KOPT-K1 (cell line): Measurements from ENCODE around the gene TWIST2.

ENCODE experiments used
- H3K27ac ChIP-seq: fragments of 200-600 bp; sonication (generic); 2 replicates; pipeline ENCODE4 v1.5.1; 2016; ENCODE audit warnings: antibody characterized with exemption, mild to moderate bottlenecking, low read depth, low read length; ENCODE audit not compliant: poor library complexity, severe bottlenecking
- H3K36me3 ChIP-seq: fragments of 200-600 bp; sonication (generic); 2 replicates; pipeline ENCODE4 v1.5.1; 2017; ENCODE audit warnings: antibody characterized with exemption, mild to moderate bottlenecking, low read length, moderate library complexity; ENCODE audit not compliant: insufficient read depth
- H3K9me3 ChIP-seq: fragments of 200-600 bp; sonication (generic); 2 replicates; pipeline ENCODE4 v1.5.1; 2017; ENCODE audit warnings: antibody characterized with exemption, low read length, mild to moderate bottlenecking; ENCODE audit not compliant: insufficient read depth, poor library complexity, severe bottlenecking

TWIST2 gene

DNA sequence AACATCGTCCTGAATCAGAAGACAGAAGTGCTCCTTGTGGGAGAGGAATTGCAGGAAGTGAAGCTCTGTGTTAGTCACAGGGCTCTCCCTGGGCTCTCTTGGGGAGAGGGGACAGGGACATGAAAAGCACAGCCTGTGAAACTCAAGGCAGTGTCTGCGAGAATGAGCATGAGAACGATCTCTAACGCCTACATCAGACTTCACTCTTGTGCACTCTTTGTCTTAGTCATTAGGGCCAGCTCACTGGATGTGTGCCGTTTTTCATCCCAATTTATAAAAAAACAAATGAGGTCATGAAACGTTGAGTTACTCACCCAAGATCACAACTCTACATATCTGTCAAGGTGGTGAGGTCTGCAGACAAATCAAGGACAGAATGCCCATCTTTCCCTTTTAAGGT, 27.0 kb upstream of the TWIST2 start:
- H3K9me3 ChIP-seq: peaks cover 16% of the 10 kb centered on the region
- H3K27ac ChIP-seq: no peak overlapping the region
- H3K36me3 ChIP-seq: no peaks in the 10 kb centered on the region

- H3K27ac ChIP-seq: no peak overlapping the region
- H3K36me3 ChIP-seq: no peaks in the 10 kb centered on the region
- peaks cover 16% of the 10 kb centered on the region for H3K9me3 ChIP-seq
These were observed 26.5 kb upstream of the TWIST2 start for GRCh38 chr2:238821391-238821790.

- Histone ChIP-seq H3K36me3 (no peaks in the 10 kb centered on the region), H3K9me3 (peaks cover 16% of the 10 kb centered on the region), H3K27ac (no peak overlapping the region)
These were observed 25.8 kb upstream of the TWIST2 start for GRCh38 chr2:238821944-238822670.

GRCh38 chr2:238822955-238823354, 24.9 kb upstream of the TWIST2 start:
- peaks cover 16% of the 10 kb centered on the region for H3K9me3 ChIP-seq
- no peak overlapping the region for H3K27ac ChIP-seq
- no peaks in the 10 kb centered on the region for H3K36me3 ChIP-seq

DNA sequence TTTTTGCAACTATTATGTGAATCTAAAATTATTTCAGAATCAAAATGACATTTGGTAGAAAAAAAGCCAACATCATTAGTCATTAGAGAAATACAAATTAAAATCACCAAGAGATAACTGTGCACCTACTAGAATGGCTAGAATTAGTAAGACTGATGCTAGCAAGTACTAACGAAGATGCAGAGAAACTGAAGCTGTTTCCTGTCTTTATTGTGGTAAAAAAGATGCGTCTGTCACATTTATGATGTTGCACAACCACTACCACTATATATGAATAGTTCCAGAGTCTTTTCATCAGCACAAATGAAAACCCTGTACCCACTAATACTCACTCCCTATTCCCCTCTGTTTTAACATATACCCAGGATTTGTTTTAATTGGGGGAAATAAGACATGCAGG, 16.7 kb upstream of the TWIST2 start:
- Histone ChIP-seq H3K9me3 (no peaks in the 10 kb centered on the region), H3K36me3 (no peaks in the 10 kb centered on the region), H3K27ac (no peak overlapping the region)

DNA sequence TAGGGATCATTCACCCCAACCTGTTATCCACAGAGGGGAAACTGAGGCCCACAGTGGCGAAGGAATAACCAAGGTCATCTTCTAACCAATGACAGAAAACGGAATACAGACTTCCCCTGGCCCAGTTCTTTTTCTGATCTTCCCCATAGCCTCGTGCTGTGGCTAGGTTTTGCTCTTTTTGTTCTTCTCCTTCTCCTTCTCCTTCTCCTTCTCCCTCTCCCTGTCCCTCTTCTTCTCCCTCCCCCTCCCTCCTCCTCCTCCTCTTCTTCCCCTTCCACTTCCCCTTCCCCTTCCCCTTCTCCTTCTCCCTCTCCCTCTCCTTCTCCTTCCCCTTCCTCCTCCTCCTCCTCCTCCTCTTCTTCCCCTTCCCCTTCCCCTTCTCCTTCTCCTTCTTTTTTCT, 12.9 kb upstream of the TWIST2 start:
- Histone ChIP-seq H3K9me3 (no peaks in the 10 kb centered on the region), H3K36me3 (no peaks in the 10 kb centered on the region), H3K27ac (no peak overlapping the region)

GRCh38 chr2:238835726-238836301, 12.1 kb upstream of the TWIST2 start:
- Histone ChIP-seq H3K27ac (no peak overlapping the region), H3K36me3 (no peaks in the 10 kb centered on the region), H3K9me3 (no peaks in the 10 kb centered on the region)

DNA sequence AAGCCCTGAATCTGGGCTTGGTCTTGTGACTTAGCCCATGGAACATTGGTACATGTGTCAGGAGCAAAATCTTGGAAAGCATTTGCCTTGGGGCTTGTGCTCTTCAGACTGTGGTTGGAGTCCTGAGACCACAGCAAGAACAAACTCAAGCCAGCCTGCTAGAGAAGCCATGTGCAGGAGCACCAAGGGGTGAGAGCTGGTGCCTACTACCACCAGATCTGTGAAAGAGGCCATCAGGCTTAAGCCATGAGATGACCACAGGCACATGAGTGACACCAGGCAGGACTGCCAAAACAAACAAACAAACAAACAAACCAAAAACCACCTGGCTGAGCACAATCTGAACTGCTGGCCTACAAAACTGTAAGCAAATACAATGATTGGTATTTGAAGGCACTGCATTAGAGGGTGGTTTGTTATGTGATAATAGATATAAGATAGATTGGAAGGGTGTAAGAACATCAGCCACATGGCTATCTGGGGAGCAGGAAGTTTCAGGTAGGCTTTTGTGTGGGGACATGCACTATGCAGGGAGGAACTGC, 9.0 kb upstream of the TWIST2 start:
- H3K36me3 ChIP-seq: no peaks in the 10 kb centered on the region
- no peak overlapping the region for H3K27ac ChIP-seq
- no peaks in the 10 kb centered on the region for H3K9me3 ChIP-seq

DNA sequence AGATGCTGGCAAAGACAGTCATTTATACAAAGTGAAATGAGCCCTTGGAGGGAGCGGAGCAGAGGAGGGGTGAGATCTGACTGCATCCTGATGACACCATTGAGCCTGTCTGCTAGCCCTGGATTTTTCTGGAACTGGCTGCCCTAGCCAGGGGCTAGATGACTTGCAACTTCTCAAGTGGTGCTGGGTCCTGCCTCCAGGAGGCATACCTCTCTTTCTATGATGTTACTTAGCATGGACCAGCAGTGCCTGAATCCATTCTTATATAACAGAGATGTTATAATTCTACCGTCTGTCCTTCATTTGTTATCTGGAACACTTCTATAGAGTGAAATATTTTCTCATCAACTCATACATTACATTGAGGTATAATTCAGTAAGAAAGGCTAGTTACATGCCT, 8.5 kb upstream of the TWIST2 start:
- no peaks in the 10 kb centered on the region for H3K9me3 ChIP-seq
- no peaks in the 10 kb centered on the region for H3K36me3 ChIP-seq
- no peak overlapping the region for H3K27ac ChIP-seq

DNA sequence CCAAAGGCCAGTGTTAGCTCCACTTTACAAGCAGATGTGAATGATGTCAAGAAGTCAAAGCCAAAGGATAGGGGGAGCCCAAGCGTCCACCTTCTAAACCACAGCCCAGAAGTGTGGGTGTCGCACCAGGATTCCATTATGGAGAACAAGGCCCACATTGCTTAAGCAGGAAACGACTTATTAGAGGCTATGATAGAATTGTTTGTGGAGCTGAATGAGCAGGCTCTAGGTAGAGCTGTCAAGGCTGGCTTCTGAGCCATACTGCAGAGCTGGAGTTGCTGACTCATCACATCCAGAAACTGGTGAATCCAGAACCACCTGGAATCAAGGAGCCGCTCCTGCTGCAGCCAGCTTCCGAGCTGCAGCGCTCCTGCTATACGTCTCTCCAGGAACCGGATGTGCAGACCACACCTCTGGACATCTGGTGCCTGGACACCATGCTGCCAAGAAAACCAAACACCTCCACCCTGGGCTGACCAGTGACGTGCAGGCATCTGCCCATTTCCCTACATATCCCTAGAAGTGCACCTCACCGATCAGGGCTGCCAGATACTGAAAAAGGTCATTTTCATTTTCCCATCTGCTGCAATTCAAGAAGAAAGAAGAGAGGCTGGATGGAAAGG, 6.2 kb upstream of the TWIST2 start:
- Histone ChIP-seq H3K27ac (no peak overlapping the region), H3K36me3 (no peaks in the 10 kb centered on the region), H3K9me3 (no peaks in the 10 kb centered on the region)

GRCh38 chr2:238843476-238843875, 4.4 kb upstream of the TWIST2 start:
- Histone ChIP-seq H3K9me3 (no peaks in the 10 kb centered on the region), H3K36me3 (no peaks in the 10 kb centered on the region), H3K27ac (no peak overlapping the region)

- H3K9me3 ChIP-seq: no peaks in the 10 kb centered on the region
- H3K36me3 ChIP-seq: no peaks in the 10 kb centered on the region
- no peak overlapping the region for H3K27ac ChIP-seq
These were observed 2.1 kb upstream of the TWIST2 start for GRCh38 chr2:238845583-238846377.

DNA sequence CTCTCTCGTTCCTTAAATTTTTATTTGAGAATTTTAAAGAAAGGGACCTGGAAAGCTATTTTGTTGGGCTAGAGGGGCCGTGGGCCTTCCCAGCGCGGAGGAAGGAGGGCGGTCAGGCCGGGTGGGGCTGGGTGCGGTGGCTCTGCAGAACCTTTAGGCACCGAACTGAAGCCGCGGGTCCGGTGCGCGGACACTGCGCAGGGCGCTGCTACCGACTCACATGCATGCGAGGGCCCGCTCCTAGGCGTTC, 1.6 kb upstream of the TWIST2 start:
- H3K36me3 ChIP-seq: no peaks in the 10 kb centered on the region
- no peak overlapping the region for H3K27ac ChIP-seq
- H3K9me3 ChIP-seq: no peaks in the 10 kb centered on the region

DNA sequence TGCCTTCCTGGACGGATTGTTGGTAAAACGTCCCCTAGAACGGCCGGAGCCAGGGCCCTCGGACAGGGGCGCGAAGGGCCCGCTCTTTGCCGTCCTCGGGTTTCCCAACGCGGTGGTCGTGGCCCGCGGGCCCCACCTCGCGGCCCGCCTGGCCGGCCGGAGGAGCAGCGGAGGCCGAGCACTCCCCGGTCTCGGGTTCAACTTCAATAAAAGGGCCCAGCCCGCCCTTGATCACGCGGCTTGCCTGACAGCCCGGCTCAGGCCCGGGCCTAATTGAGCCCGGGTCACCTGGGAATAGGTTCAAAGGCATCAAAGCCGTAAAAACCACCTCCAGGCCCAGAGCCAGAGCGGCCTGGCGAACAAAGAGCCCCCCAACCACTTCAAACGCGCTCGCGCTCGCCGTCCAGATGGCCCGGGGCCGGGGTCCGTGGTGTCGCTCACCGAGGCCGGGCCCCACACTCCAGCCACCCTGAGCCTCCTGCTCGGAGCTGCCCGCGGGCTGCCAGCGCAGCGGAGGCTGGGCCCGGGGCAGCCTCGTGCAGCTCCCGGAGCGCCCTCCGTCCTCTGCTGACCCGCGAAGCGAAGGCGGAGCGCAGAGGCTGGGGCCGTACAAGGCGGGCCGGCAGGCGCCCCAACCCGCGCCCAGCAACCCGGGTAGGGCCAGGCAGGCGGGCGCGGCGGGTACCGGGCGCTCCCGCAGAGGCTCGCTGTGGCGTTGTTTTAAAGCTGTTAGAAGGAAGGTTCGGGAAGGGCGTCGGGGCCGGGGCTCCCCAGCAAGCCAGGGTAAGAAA, 1.1 kb upstream of the TWIST2 start:
- Histone ChIP-seq H3K27ac (no peak overlapping the region), H3K9me3 (no peaks in the 10 kb centered on the region), H3K36me3 (no peaks in the 10 kb centered on the region)

- Histone ChIP-seq H3K36me3 (no peaks in the 10 kb centered on the region), H3K9me3 (no peaks in the 10 kb centered on the region), H3K27ac (no peak overlapping the region)
These were observed 475 bp upstream of the TWIST2 start for GRCh38 chr2:238847419-238847801.
